Measurements from ENCODE around the gene MAP3K14. TPM values are rescaled to one million over a fixed set of nuclear protein-coding genes. Genes with fewer than 3 reads are reported as not detected.

MAP3K14 gene
- total RNA-seq, 4 donors from 2014 or later, result 3.7 to 14.7 (median 6.7) TPM

DNA sequence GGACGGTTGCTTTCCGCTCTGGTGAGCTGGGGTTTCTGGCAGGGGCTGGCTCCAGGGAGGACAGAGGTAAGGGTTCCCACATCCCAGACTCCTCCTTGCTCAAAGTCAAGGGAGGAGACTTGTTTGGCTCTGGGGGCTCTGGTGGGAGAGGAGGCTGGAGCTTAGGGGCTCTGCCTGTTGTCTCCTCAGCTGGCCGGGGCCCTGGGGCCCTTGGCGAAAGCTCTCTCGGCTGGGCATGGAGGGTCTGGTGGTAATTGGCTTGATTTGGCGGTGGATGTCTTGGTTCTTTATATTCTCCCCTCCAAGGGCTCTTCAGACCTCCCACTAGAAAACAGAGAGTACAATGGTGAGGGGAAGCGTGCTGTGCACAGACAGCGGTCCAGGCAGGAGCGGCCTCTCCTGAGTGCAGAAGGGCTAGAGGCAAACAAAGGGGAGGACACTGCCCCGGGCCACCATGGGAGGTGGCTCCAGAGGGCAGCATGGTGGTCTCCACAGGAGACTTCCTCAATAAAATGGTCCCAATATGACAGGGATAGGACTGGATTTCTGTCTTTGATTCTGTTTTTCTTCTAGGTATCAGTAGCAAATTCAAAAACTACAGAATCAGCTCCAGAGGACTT lies 49.3 kb downstream of the MAP3K14 start:
- no peak for DNase-seq
- H3K4me3 ChIP-seq, result no peak overlapping the region

GRCh38 chr17:45266372-45266926 lies 50.4 kb downstream of the MAP3K14 start:
- Histone ChIP-seq H3K9me3 (no peaks in the 10 kb centered on the region), H3K27ac (no peak overlapping the region), H3K27me3 (no peaks in the 10 kb centered on the region), H3K4me1 (peaks cover 14 to 36% (median 17%) of the 10 kb centered on the region in 3 donors), H3K36me3 (peaks cover 52 to 85% (median 68%) of the 10 kb centered on the region in 3 donors), H3K4me3 (no peak overlapping the region)
- DNase-seq, result no peak
- intact Hi-C loops (cut with DNase I), result no loop called here
- TF ChIP-seq POLR2A (IDR thresholded peaks at IDR 0.05), result no peak
- TF ChIP-seq, protein P1, sequence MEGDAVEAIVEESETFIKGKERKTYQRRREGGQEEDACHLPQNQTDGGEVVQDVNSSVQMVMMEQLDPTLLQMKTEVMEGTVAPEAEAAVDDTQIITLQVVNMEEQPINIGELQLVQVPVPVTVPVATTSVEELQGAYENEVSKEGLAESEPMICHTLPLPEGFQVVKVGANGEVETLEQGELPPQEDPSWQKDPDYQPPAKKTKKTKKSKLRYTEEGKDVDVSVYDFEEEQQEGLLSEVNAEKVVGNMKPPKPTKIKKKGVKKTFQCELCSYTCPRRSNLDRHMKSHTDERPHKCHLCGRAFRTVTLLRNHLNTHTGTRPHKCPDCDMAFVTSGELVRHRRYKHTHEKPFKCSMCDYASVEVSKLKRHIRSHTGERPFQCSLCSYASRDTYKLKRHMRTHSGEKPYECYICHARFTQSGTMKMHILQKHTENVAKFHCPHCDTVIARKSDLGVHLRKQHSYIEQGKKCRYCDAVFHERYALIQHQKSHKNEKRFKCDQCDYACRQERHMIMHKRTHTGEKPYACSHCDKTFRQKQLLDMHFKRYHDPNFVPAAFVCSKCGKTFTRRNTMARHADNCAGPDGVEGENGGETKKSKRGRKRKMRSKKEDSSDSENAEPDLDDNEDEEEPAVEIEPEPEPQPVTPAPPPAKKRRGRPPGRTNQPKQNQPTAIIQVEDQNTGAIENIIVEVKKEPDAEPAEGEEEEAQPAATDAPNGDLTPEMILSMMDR (IDR thresholded peaks at IDR 0.05), result no peak
- 77 to 100% methylated on average over 1 to 5 of the region's 13 CpGs for WGBS, 2 donors

More for the DNA sequence above, 49.3 kb downstream of the MAP3K14 start:
- no peaks in the 10 kb centered on the region for H3K27me3 ChIP-seq
- H3K27ac ChIP-seq, result no peak overlapping the region
- WGBS, 2 donors, result 94% methylated on average over 2 to 6 of the region's 10 CpGs
- intact Hi-C loops (cut with DNase I), result no loop called here
- no peaks in the 10 kb centered on the region for H3K9me3 ChIP-seq
- H3K4me1 ChIP-seq, result peaks cover 7 to 25% (median 9%) of the 10 kb centered on the region in 3 donors
- TF ChIP-seq, protein P1 (IDR thresholded peaks at IDR 0.05), result no peak
- TF ChIP-seq POLR2A (IDR thresholded peaks at IDR 0.05), result no peak
- H3K36me3 ChIP-seq, result peaks cover 53 to 96% (median 79%) of the 10 kb centered on the region in 3 donors

GRCh38 chr17:45265821-45266220 lies 51.0 kb downstream of the MAP3K14 start:
- intact Hi-C loops (cut with DNase I), result no loop called here
- Histone ChIP-seq H3K36me3 (peaks cover 49 to 79% (median 63%) of the 10 kb centered on the region in 3 donors), H3K9me3 (no peaks in the 10 kb centered on the region), H3K27ac (no peak overlapping the region), H3K4me1 (peaks cover 14 to 39% (median 17%) of the 10 kb centered on the region in 3 donors), H3K27me3 (no peaks in the 10 kb centered on the region), H3K4me3 (no peak overlapping the region)
- WGBS, 2 donors, result 43% methylated on average over 1 of the region's 1 CpG
- TF ChIP-seq, protein P1 (IDR thresholded peaks at IDR 0.05), result no peak
- TF ChIP-seq POLR2A (IDR thresholded peaks at IDR 0.05), result no peak
- DNase-seq, result no peak

- intact Hi-C loops (cut with DNase I), result no loop called here
- no peak for DNase-seq
- Histone ChIP-seq H3K27ac (no peak overlapping the region), H3K4me1 (peaks cover 14 to 39% (median 17%) of the 10 kb centered on the region in 3 donors), H3K9me3 (no peaks in the 10 kb centered on the region), H3K27me3 (no peaks in the 10 kb centered on the region), H3K36me3 (peaks cover 40 to 71% (median 55%) of the 10 kb centered on the region in 3 donors), H3K4me3 (no peak overlapping the region)
- 65 to 80% methylated on average over 3 to 5 of the region's 8 CpGs for WGBS, 2 donors
- TF ChIP-seq, protein P1 (IDR thresholded peaks at IDR 0.05), result no peak
- TF ChIP-seq POLR2A (IDR thresholded peaks at IDR 0.05), result no peak
Observed at GRCh38 chr17:45264988-45265387, 51.8 kb downstream of the MAP3K14 start.

DNA sequence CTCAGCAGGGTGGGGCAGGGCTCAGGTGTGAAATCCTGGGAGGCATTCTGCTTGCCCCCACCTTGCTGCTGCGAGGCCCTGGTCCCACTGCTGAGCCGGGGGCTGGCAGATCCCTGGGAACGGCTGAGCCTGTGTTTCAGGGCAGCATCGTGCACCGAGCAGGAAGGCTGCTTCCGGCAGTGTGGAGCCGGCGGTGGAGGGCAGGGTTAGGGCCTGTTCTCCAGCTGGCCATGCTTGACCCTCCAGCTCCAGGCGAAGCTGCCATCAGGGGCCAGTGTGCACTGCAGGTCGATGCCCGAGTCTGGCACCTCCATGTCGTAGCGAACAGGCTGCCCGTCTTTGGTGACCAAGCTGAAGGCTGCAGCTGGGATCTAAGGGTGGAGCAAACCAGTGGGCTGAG lies 52.4 kb downstream of the MAP3K14 start:
- Histone ChIP-seq H3K27me3 (no peaks in the 10 kb centered on the region), H3K4me1 (peaks cover 14 to 39% (median 17%) of the 10 kb centered on the region in 3 donors), H3K36me3 (peaks cover 35 to 65% (median 49%) of the 10 kb centered on the region in 3 donors), H3K27ac (no peak overlapping the region), H3K4me3 (no peak overlapping the region), H3K9me3 (no peaks in the 10 kb centered on the region)
- no CpG with 5 or more reads among the region's 14 CpGs for WGBS, 2 donors
- TF ChIP-seq, protein P1 (IDR thresholded peaks at IDR 0.05), result no peak
- TF ChIP-seq POLR2A (IDR thresholded peaks at IDR 0.05), result no peak
- no peak for DNase-seq
- intact Hi-C loops (cut with DNase I), result no loop called here

Measured in esophagus squamous epithelium (tissue), 5 donors.